H9 (cell line): ENCODE measurements around the gene CCDC110. TPM values are rescaled to one million over a fixed set of nuclear protein-coding genes. Genes with fewer than 3 reads are reported as not detected.

Experiments used
- DNase-seq: peaks from one replicate; pipeline ENCODE4 v3.0.0-alpha.2; 2017
- H2AFZ ChIP-seq: one replicate; pipeline ENCODE4 v1.6.1; 2013; ENCODE audit warnings: mild to moderate bottlenecking, low read length, control low read depth, moderate library complexity
- H2AK5ac ChIP-seq: 2 replicates; pipeline ENCODE4 v1.6.1; 2013; ENCODE audit warnings: low read length, control low read depth, mixed read lengths; ENCODE audit not compliant: insufficient read length
- H2BK120ac ChIP-seq: one replicate; pipeline ENCODE4 v1.6.1; 2013; ENCODE audit warnings: low read depth, mild to moderate bottlenecking, low read length, control low read depth, inconsistent platforms; ENCODE audit not compliant: poor library complexity, severe bottlenecking
- H2BK12ac ChIP-seq: 2 replicates; pipeline ENCODE4 v1.6.1; 2013; ENCODE audit warnings: low read length, control low read depth, mixed read lengths, low read depth; ENCODE audit not compliant: insufficient read length
- H2BK15ac ChIP-seq: 2 replicates; pipeline ENCODE4 v1.6.1; 2013; ENCODE audit warnings: low read depth, low read length, control low read depth
- H2BK20ac ChIP-seq: one replicate; pipeline ENCODE4 v1.6.1; 2013; ENCODE audit warnings: low read depth, mild to moderate bottlenecking, low read length, control low read depth, inconsistent platforms; ENCODE audit not compliant: poor library complexity, severe bottlenecking
- H2BK5ac ChIP-seq: 2 replicates; pipeline ENCODE4 v1.6.1; 2013; ENCODE audit warnings: low read length, control low read depth, mixed read lengths; ENCODE audit not compliant: insufficient read length
- H3K14ac ChIP-seq: 2 replicates; pipeline ENCODE4 v1.6.1; 2013; ENCODE audit warnings: low read length, control low read depth; ENCODE audit not compliant: insufficient read depth
- H3K18ac ChIP-seq: 2 replicates; pipeline ENCODE4 v1.6.1; 2013; ENCODE audit warnings: low read depth, mild to moderate bottlenecking, mixed read lengths, low read length, control low read depth; ENCODE audit not compliant: insufficient read length
- H3K23ac ChIP-seq: 2 replicates; pipeline ENCODE4 v1.6.1; 2013; ENCODE audit warnings: low read length, control low read depth, mixed read lengths, low read depth; ENCODE audit not compliant: insufficient read length
- H3K23me2 ChIP-seq: 2 replicates; pipeline ENCODE4 v1.6.1; 2013; ENCODE audit warnings: low read depth, mild to moderate bottlenecking, mixed read lengths, low read length, control low read depth; ENCODE audit not compliant: insufficient read length, poor library complexity, severe bottlenecking
- H3K27ac ChIP-seq: 2 replicates; pipeline ENCODE4 v1.5.1; 2013; ENCODE audit warnings: low read length, control low read depth, mixed read lengths, low read depth; ENCODE audit not compliant: insufficient read length
- H3K27me3 ChIP-seq: 2 replicates; pipeline ENCODE4 v1.6.1; 2013; ENCODE audit warnings: low read length, control low read depth, inconsistent platforms; ENCODE audit not compliant: insufficient read depth
- H3K4ac ChIP-seq: 2 replicates; pipeline ENCODE4 v1.6.1; 2013; ENCODE audit warnings: low read depth, mild to moderate bottlenecking, control low read depth, inconsistent platforms, low read length, moderate library complexity
- H3K4me1 ChIP-seq: 2 replicates; pipeline ENCODE4 v1.6.1; 2013; ENCODE audit warnings: low read length, control low read depth, inconsistent platforms; ENCODE audit not compliant: insufficient read depth
- H3K4me2 ChIP-seq: 2 replicates; pipeline ENCODE4 v1.6.1; 2013; ENCODE audit warnings: low read length, control low read depth, mixed read lengths; ENCODE audit not compliant: insufficient read length, insufficient read depth
- H3K56ac ChIP-seq: 2 replicates; pipeline ENCODE4 v1.6.1; 2013; ENCODE audit warnings: low read depth, mild to moderate bottlenecking, mixed read lengths, low read length, control low read depth; ENCODE audit not compliant: insufficient read length
- H3K79me1 ChIP-seq: 2 replicates; pipeline ENCODE4 v1.6.1; 2013; ENCODE audit warnings: low read depth, mild to moderate bottlenecking, moderate library complexity, low read length, control low read depth, inconsistent platforms; ENCODE audit not compliant: insufficient read depth, poor library complexity, severe bottlenecking
- H3K79me2 ChIP-seq: 2 replicates; pipeline ENCODE4 v1.6.1; 2013; ENCODE audit warnings: low read length, control low read depth, inconsistent platforms; ENCODE audit not compliant: insufficient read depth
- H3K9ac ChIP-seq: 2 replicates; pipeline ENCODE4 v1.6.1; 2013; ENCODE audit warnings: low read length, control low read depth, mixed read lengths; ENCODE audit not compliant: insufficient read length; ENCODE audit errors: extremely low read depth
- H3K9me3 ChIP-seq: one replicate; pipeline ENCODE4 v1.6.1; 2013; ENCODE audit warnings: low read depth, low read length, inconsistent platforms; ENCODE audit not compliant: control insufficient read depth
- H3T11ph ChIP-seq: one replicate; pipeline ENCODE4 v1.6.1; 2013; ENCODE audit warnings: mild to moderate bottlenecking, low read length, control low read depth, inconsistent platforms
- H4K20me1 ChIP-seq: one replicate; pipeline ENCODE4 v1.6.1; 2013; ENCODE audit not compliant: control insufficient read depth, insufficient read length, insufficient read depth
- H4K5ac ChIP-seq: 2 replicates; pipeline ENCODE4 v1.6.1; 2013; ENCODE audit warnings: low read depth, mild to moderate bottlenecking, mixed read lengths, low read length, control low read depth; ENCODE audit not compliant: insufficient read length
- H4K8ac ChIP-seq: replicated peaks from 2 replicates; pipeline ENCODE4 v1.6.1; 2013; ENCODE audit warnings: low read length, control low read depth, mixed read lengths, low read depth; ENCODE audit not compliant: insufficient read length
- H4K91ac ChIP-seq: 2 replicates; pipeline ENCODE4 v1.6.1; 2013; ENCODE audit warnings: low read depth, mild to moderate bottlenecking, moderate library complexity, mixed read lengths, low read length, control low read depth; ENCODE audit not compliant: insufficient read length
- H3K27ac Mint-ChIP-seq, 3 experiments: 2 replicates in 2 of 3; 3 replicates in 1 of 3; pipeline ENCODE4 v1.8.0; 2020 to 2021; ENCODE audit warnings: mixed read lengths in 3 of 3, mild to moderate bottlenecking in 1 of 3, moderate library complexity in 1 of 3
- H3K27me3 Mint-ChIP-seq: 2 replicates; pipeline ENCODE4 v1.8.0; 2021; ENCODE audit warnings: low read depth, mild to moderate bottlenecking, moderate library complexity, mixed read lengths
- H3K36me3 Mint-ChIP-seq, 3 experiments: 2 replicates in 2 of 3; 3 replicates in 1 of 3; pipeline ENCODE4 v1.8.0; 2020 to 2021; ENCODE audit warnings: low read depth in 3 of 3, mixed read lengths in 3 of 3; ENCODE audit not compliant: insufficient read depth in 1 of 3
- H3K4me1 Mint-ChIP-seq, 2 experiments: 2 replicates each; pipeline ENCODE4 v1.8.0; 2020; ENCODE audit warnings: mixed read lengths in 2 of 2
- H3K4me3 Mint-ChIP-seq, 2 experiments: 2 replicates in 1 of 2; 3 replicates in 1 of 2; pipeline ENCODE4 v1.8.0; 2020 to 2021; ENCODE audit warnings: mild to moderate bottlenecking in 2 of 2, mixed read lengths in 2 of 2, moderate library complexity in 1 of 2
- H3K9me3 Mint-ChIP-seq, 2 experiments: 2 replicates in 1 of 2; 3 replicates in 1 of 2; pipeline ENCODE4 v1.8.0; 2020; ENCODE audit warnings: mild to moderate bottlenecking in 2 of 2, mixed read lengths in 2 of 2, moderate library complexity in 1 of 2
- WGBS: extraction: QIAGEN DNeasy Blood & Tissue Kit; methylation state at CpG from one replicate; pipeline ENCODE4 v1.1.7; 2013; ENCODE audit warnings: missing lambda C conversion rate, low lambda C conversion rate, mixed read lengths; ENCODE audit not compliant: insufficient read length; ENCODE audit errors: extremely low coverage; 5-methylcytosine and 5-hydroxymethylcytosine counted together
- total RNA-seq: library from RNA; stranded (reverse); gene quantifications from 2 replicates; pipeline ENCODE4 v1.2.1, GENCODE V29; 2021
- TF ChIP-seq, protein P1 (sequence below): fragments of 200-600 bp; sonication (generic); conservative IDR thresholded peaks from 3 replicates; pipeline ENCODE4 v1.8.0; 2021; ENCODE audit warnings: antibody characterized with exemption, mild to moderate bottlenecking

Gene CCDC110
- total RNA-seq, 1 experiment from 2014 or later, result 2.3 TPM

DNA sequence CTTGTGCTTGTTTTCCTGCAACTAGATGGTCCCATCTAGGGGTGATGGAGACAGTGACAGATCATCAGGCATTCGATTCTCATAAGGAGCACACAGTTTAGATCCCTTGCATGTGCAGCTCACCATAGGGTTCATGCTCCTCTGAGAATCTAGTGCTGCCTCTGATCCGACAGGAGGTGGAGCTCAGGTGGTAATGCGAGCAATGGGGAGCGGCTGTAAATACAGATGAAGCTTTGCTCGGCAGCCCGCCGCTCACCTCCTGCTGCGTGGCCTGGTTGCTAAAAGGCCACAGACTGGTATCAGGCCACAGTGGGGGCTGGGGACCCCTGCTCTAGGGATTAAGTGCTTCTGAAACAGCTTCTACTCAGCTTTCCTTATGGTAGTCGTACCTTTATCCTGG is 28.5 kb upstream of the CCDC110 start:
- Histone ChIP-seq H3K23me2 (no peaks in the 10 kb centered on the region), H3K9ac (no peak overlapping the region), H3K79me1 (no peaks in the 10 kb centered on the region), H4K8ac (no peak overlapping the region), H2BK120ac (no peak overlapping the region), H3K9me3 (peaks cover 7% of the 10 kb centered on the region), H4K91ac (no peak overlapping the region), H3K27ac (no peak overlapping the region), H2BK15ac (no peak overlapping the region), H3K4me1 (no peaks in the 10 kb centered on the region), H3K56ac (no peak overlapping the region), H2BK20ac (no peak overlapping the region), H3K4ac (no peak overlapping the region), H3K23ac (no peak overlapping the region), H4K20me1 (no peaks in the 10 kb centered on the region), H2AFZ (no peak overlapping the region), H3K27me3 (no peaks in the 10 kb centered on the region), H3K18ac (no peak overlapping the region), H3K14ac (no peak overlapping the region), H3K4me2 (no peak overlapping the region), H2AK5ac (no peak overlapping the region), H2BK5ac (no peak overlapping the region), H3T11ph (no peak overlapping the region), H2BK12ac (no peak overlapping the region), H3K79me2 (no peaks in the 10 kb centered on the region), H4K5ac (no peak overlapping the region)
- no peak overlapping the region for H3K4me3 Mint-ChIP-seq
- DNase-seq, result no peak
- WGBS, result no CpG with 5 or more reads among the region's 9 CpGs
- peaks cover 3% of the 10 kb centered on the region; the same call in 1 of the 2 replicates for H3K27me3 Mint-ChIP-seq
- no peak overlapping the region for H3K27ac Mint-ChIP-seq
- H3K36me3 Mint-ChIP-seq, result peaks cover 12 to 38% (median 17%) of the 10 kb centered on the region in 3 experiments
- TF ChIP-seq, protein P1, sequence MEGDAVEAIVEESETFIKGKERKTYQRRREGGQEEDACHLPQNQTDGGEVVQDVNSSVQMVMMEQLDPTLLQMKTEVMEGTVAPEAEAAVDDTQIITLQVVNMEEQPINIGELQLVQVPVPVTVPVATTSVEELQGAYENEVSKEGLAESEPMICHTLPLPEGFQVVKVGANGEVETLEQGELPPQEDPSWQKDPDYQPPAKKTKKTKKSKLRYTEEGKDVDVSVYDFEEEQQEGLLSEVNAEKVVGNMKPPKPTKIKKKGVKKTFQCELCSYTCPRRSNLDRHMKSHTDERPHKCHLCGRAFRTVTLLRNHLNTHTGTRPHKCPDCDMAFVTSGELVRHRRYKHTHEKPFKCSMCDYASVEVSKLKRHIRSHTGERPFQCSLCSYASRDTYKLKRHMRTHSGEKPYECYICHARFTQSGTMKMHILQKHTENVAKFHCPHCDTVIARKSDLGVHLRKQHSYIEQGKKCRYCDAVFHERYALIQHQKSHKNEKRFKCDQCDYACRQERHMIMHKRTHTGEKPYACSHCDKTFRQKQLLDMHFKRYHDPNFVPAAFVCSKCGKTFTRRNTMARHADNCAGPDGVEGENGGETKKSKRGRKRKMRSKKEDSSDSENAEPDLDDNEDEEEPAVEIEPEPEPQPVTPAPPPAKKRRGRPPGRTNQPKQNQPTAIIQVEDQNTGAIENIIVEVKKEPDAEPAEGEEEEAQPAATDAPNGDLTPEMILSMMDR, result no peak
- H3K4me1 Mint-ChIP-seq, result peaks cover 3 to 7% of the 10 kb centered on the region in 2 experiments; a peak in 3 of 4 replicates
- H3K9me3 Mint-ChIP-seq, result peaks cover 12 to 15% of the 10 kb centered on the region in 2 experiments
